HEK293 (cell line): ENCODE data around the gene DTX2.
"Not testable (repeated sequence)": the region's sequence is repeated elsewhere in the genome, so short reads cannot be mapped to it uniquely, and the experiment has no call there.

Experiments used
- CTCF ChIP-seq: fragments of 450-650 bp; formaldehyde crosslinking; IDR thresholded peaks from 2 replicates; pipeline ENCODE4 v1.5.1; 2016; ENCODE audit warnings: missing biosample characterization, missing genetic modification characterization
- EGR2 ChIP-seq: fragments of 450-650 bp; formaldehyde crosslinking; IDR thresholded peaks from 2 replicates; pipeline ENCODE4 v1.5.1; 2016; ENCODE audit warnings: low read depth, missing biosample characterization, missing genetic modification characterization
- HIC1 ChIP-seq: fragments of 450-650 bp; formaldehyde crosslinking; IDR thresholded peaks from 2 replicates; pipeline ENCODE4 v1.5.1; 2016; ENCODE audit warnings: missing biosample characterization, missing genetic modification characterization
- HOXA7 ChIP-seq: sonication (generic); formaldehyde crosslinking; IDR thresholded peaks from 2 replicates; pipeline ENCODE4 v1.8.1; 2022; ENCODE audit warnings: missing genetic modification reagents, borderline replicate concordance
- KLF9 ChIP-seq: fragments of 450-650 bp; formaldehyde crosslinking; IDR thresholded peaks from 2 replicates; pipeline ENCODE4 v1.5.1; 2016; ENCODE audit warnings: missing biosample characterization, missing genetic modification characterization, low read depth
- REST ChIP-seq: fragments of 450-650 bp; formaldehyde crosslinking; IDR thresholded peaks from 2 replicates; pipeline ENCODE4 v1.5.1; 2016; ENCODE audit warnings: missing biosample characterization, missing genetic modification characterization
- SCRT1 ChIP-seq: fragments of 450-650 bp; formaldehyde crosslinking; IDR thresholded peaks from 2 replicates; pipeline ENCODE4 v1.5.1; 2016; ENCODE audit warnings: missing biosample characterization, missing genetic modification characterization, borderline replicate concordance
- SP3 ChIP-seq: fragments of 450-650 bp; formaldehyde crosslinking; IDR thresholded peaks from 2 replicates; pipeline ENCODE4 v1.5.1; 2016; ENCODE audit warnings: missing biosample characterization, missing genetic modification characterization
- ZNF140 ChIP-seq: fragments of 450-650 bp; formaldehyde crosslinking; IDR thresholded peaks from 2 replicates; pipeline ENCODE4 v1.5.1; 2016; ENCODE audit warnings: missing biosample characterization, missing genetic modification characterization

- not testable (repeated sequence) for TF ChIP-seq CTCF; HOXA7; SP3 (tag by site-specific recombination); KLF9 (tag by site-specific recombination); REST; HIC1 (tag by site-specific recombination); ZNF140 (tag by site-specific recombination); SCRT1 (tag by site-specific recombination); EGR2
These were observed 6.4 kb downstream of the DTX2 start for GRCh38 chr7:76467743-76468404.
